GM18517 (cell line): ENCODE data around the gene BZW1.

Source experiments
- ATAC-seq: cut with Tn5 transposase; IDR thresholded peaks from one replicate; pipeline ENCODE4 v1.9.1; 2021; ENCODE audit warnings: mild to moderate bottlenecking, moderate library complexity; ENCODE audit not compliant: unreplicated experiment

The BZW1 gene

DNA sequence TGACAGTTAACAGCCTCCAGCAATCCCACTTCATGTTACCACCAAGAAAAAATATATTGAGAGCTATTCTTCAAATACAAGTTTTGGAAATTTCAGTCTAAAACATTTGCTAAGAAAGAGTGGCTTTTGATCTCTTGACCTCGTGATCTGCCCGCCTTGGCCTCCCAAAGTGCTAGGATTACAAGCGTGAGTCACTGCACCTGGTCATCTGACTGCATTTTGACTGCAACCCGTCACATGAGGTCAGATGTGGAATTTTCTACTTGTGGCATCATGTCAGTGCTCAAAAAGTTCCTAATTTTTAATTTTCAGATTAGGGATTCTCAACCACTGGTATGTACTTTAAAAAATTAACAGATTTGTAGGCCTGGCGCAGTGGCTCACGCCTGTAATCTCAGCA is 61.9 kb downstream of the BZW1 start:
- ATAC-seq: no peak
